Neural progenitor cell (in vitro differentiated cells): ENCODE measurements around the gene KCNMA1. TPM values are rescaled to one million over a fixed set of nuclear protein-coding genes. Genes with fewer than 3 reads are reported as not detected.

Source experiments
- DNase-seq: peaks from one replicate; pipeline ENCODE4 v3.0.0-alpha.2; 2016; ENCODE audit warnings: low spot score
- H2AFZ ChIP-seq: fragments of 200-600 bp; sonication (generic); replicated peaks from 2 replicates; pipeline ENCODE4 v1.6.1; 2016; ENCODE audit warnings: antibody characterized with exemption
- H3F3A ChIP-seq: fragments of 200-600 bp; sonication (generic); 2 replicates; pipeline ENCODE4 v1.6.1; 2016; ENCODE audit warnings: antibody characterized with exemption, low read depth
- H3K27ac ChIP-seq: fragments of 200-600 bp; sonication (generic); 2 replicates; pipeline ENCODE4 v1.5.1; 2016; ENCODE audit warnings: mild to moderate bottlenecking
- H3K27me3 ChIP-seq: fragments of 200-600 bp; sonication (generic); 2 replicates; pipeline ENCODE4 v1.6.1; 2016; ENCODE audit warnings: mild to moderate bottlenecking, moderate library complexity
- H3K36me3 ChIP-seq: fragments of 200-600 bp; sonication (generic); 2 replicates; pipeline ENCODE4 v1.5.1; 2016
- H3K4me1 ChIP-seq: fragments of 200-600 bp; sonication (generic); 2 replicates; pipeline ENCODE4 v1.6.1; 2016; ENCODE audit warnings: mixed run types
- H3K4me2 ChIP-seq: fragments of 200-600 bp; sonication (generic); 2 replicates; pipeline ENCODE4 v1.6.1; 2016
- H3K4me3 ChIP-seq: fragments of 200-600 bp; sonication (generic); 2 replicates; pipeline ENCODE4 v1.5.1; 2016
- H3K79me2 ChIP-seq: fragments of 200-600 bp; sonication (generic); 2 replicates; pipeline ENCODE4 v1.6.1; 2016; ENCODE audit warnings: low read depth
- H3K9ac ChIP-seq: fragments of 200-600 bp; sonication (generic); 2 replicates; pipeline ENCODE4 v1.6.1; 2016
- H3K9me3 ChIP-seq: fragments of 200-600 bp; sonication (generic); 2 replicates; pipeline ENCODE4 v1.5.1; 2016; ENCODE audit warnings: low read depth
- H4K20me1 ChIP-seq: fragments of 200-600 bp; sonication (generic); 2 replicates; pipeline ENCODE4 v1.6.1; 2016; ENCODE audit warnings: low read depth
- H3K27ac Mint-ChIP-seq: 3 replicates; pipeline ENCODE4 v1.8.0; 2021; ENCODE audit warnings: mixed read lengths
- H3K27me3 Mint-ChIP-seq: 2 replicates; pipeline ENCODE4 v1.8.0; 2022; ENCODE audit warnings: low read depth, mild to moderate bottlenecking, inconsistent platforms, moderate library complexity, mixed read lengths; ENCODE audit not compliant: insufficient read depth
- H3K36me3 Mint-ChIP-seq: 3 replicates; pipeline ENCODE4 v1.8.0; 2021; ENCODE audit warnings: mixed read lengths
- H3K4me1 Mint-ChIP-seq: 3 replicates; pipeline ENCODE4 v1.8.0; 2021; ENCODE audit warnings: mixed read lengths
- H3K4me3 Mint-ChIP-seq: 3 replicates; pipeline ENCODE4 v1.8.0; 2021; ENCODE audit warnings: mild to moderate bottlenecking, moderate library complexity, mixed read lengths
- H3K9me3 Mint-ChIP-seq: 3 replicates; pipeline ENCODE4 v1.8.0; 2020; ENCODE audit warnings: mixed read lengths
- EZH2 ChIP-seq: fragments of 200-600 bp; sonication (generic); IDR thresholded peaks from 2 replicates; pipeline ENCODE4 v1.6.1; 2017; ENCODE audit warnings: antibody characterized with exemption, mild to moderate bottlenecking, moderate library complexity
- EZH2phosphoT487 ChIP-seq: fragments of 200-600 bp; sonication (generic); IDR thresholded peaks from 2 replicates; pipeline ENCODE4 v1.6.1; 2017; ENCODE audit warnings: antibody characterized with exemption
- total RNA-seq: library from RNA; depleted of rRNA; stranded (reverse); fragments of >200 nt; gene quantifications from 2 replicates; pipeline ENCODE4 v1.2.3, GENCODE V29; 2015; ENCODE audit warnings: low replicate concordance
- TF ChIP-seq, protein P1 (sequence below): fragments of 200-600 bp; sonication (generic); IDR thresholded peaks from 2 replicates; pipeline ENCODE4 v1.5.1; 2017; ENCODE audit warnings: antibody characterized with exemption, mild to moderate bottlenecking

KCNMA1 gene
- total RNA-seq, 1 donor from 2014 or later: 2.4 TPM

DNA sequence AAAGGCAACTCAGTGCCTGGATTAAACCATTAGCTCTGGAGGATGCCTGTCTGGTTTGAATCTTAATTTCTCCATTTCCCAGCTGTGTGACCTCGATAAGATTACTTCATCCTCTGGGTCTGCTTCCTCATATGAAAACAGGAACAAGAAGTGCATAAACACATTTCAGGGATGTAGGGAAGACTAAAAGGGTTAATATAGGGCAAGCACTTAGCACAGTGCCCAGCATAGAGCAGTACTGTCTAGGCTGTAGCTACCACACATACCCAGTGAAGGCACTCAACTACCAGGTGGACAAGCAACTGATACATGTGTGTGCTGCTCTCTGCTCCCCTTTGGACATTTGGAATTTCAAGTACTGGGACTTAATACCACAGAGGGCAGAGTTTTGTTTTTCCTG lies 85.4 kb downstream of the KCNMA1 start:
- Histone ChIP-seq H3K27me3 (no peaks in the 10 kb centered on the region), H3K4me3 (no peak overlapping the region), H3F3A (no peaks in the 10 kb centered on the region), H3K4me1 (peaks cover 12% of the 10 kb centered on the region), H3K79me2 (no peaks in the 10 kb centered on the region), H2AFZ (no peak overlapping the region), H3K36me3 (no peaks in the 10 kb centered on the region), H4K20me1 (no peaks in the 10 kb centered on the region), H3K9ac (no peak overlapping the region), H3K27ac (no peak overlapping the region), H3K4me2 (no peak overlapping the region), H3K9me3 (no peaks in the 10 kb centered on the region)
- Mint-ChIP-seq H3K4me1 (peaks cover 9% of the 10 kb centered on the region), H3K4me3 (no peak overlapping the region), H3K27ac (no peak overlapping the region), H3K36me3 (no peaks in the 10 kb centered on the region), H3K9me3 (no peaks in the 10 kb centered on the region), H3K27me3 (peaks cover 10% of the 10 kb centered on the region)
- TF ChIP-seq, protein P1, sequence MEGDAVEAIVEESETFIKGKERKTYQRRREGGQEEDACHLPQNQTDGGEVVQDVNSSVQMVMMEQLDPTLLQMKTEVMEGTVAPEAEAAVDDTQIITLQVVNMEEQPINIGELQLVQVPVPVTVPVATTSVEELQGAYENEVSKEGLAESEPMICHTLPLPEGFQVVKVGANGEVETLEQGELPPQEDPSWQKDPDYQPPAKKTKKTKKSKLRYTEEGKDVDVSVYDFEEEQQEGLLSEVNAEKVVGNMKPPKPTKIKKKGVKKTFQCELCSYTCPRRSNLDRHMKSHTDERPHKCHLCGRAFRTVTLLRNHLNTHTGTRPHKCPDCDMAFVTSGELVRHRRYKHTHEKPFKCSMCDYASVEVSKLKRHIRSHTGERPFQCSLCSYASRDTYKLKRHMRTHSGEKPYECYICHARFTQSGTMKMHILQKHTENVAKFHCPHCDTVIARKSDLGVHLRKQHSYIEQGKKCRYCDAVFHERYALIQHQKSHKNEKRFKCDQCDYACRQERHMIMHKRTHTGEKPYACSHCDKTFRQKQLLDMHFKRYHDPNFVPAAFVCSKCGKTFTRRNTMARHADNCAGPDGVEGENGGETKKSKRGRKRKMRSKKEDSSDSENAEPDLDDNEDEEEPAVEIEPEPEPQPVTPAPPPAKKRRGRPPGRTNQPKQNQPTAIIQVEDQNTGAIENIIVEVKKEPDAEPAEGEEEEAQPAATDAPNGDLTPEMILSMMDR: no peak
- no peak for TF ChIP-seq EZH2phosphoT487
- no peak for DNase-seq

DNA sequence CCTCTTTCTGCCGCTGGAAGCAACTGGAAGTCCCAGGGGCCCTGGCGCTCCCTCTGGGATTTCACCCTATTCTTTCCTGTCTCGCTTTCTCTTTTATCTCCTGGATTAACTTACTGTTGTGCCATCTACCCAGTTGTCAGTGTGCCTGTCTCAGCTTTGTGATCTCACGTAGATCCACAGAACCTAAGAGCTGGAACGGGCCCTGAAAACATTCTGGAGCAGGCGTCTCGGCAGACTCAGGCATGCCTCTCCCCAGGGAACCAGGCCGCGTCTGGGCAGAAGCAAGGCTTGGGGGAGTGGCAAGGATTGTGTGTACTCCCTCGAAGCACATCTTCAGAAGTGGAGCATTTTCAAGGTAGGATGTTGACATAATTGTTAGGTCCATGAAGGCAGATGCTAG lies 87.2 kb downstream of the KCNMA1 start:
- DNase-seq: no peak
- H3K9me3 ChIP-seq: no peaks in the 10 kb centered on the region
- H3F3A ChIP-seq: no peaks in the 10 kb centered on the region
- no peaks in the 10 kb centered on the region for H3K27me3 ChIP-seq
- peaks cover 4% of the 10 kb centered on the region for H3K4me1 ChIP-seq
- peaks cover 8% of the 10 kb centered on the region for H3K27me3 Mint-ChIP-seq
- no peaks in the 10 kb centered on the region for H3K9me3 Mint-ChIP-seq
- H3K9ac ChIP-seq: no peak overlapping the region
- no peaks in the 10 kb centered on the region for H3K36me3 Mint-ChIP-seq
- H3K36me3 ChIP-seq: no peaks in the 10 kb centered on the region
- no peak overlapping the region for H2AFZ ChIP-seq
- H3K79me2 ChIP-seq: no peaks in the 10 kb centered on the region
- H3K4me1 Mint-ChIP-seq: peaks cover 2% of the 10 kb centered on the region
- H3K4me3 ChIP-seq: no peak overlapping the region
- H3K27ac Mint-ChIP-seq: no peak overlapping the region
- H3K4me2 ChIP-seq: no peak overlapping the region
- TF ChIP-seq EZH2: no peak
- no peak overlapping the region for H3K27ac ChIP-seq
- H4K20me1 ChIP-seq: no peaks in the 10 kb centered on the region
- no peak overlapping the region for H3K4me3 Mint-ChIP-seq

DNA sequence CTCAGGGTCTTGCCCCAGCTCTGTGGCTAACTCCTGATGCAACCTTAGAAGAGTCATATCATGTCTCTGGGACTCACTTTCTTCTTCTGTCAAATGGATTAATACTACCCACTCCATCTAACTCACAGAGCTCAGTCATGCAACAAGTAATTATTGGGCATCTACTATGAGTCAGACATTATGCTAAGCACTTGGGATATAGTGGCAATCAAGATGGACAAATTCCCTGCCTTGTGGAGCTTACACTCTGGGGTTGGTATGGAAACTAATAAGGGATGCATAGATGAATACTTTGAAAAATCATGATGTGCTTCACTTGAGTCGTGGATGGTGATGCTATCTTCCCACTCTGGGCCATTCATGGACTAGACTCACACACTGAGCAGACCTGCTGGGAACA lies 88.9 kb downstream of the KCNMA1 start:
- no peak overlapping the region for H2AFZ ChIP-seq
- no peak overlapping the region for H3K4me2 ChIP-seq
- peaks cover 4% of the 10 kb centered on the region for H3K4me1 ChIP-seq
- H3K9ac ChIP-seq: no peak overlapping the region
- H3K4me3 ChIP-seq: no peak overlapping the region
- Mint-ChIP-seq H3K27me3 (peaks cover 6% of the 10 kb centered on the region), H3K27ac (no peak overlapping the region), H3K36me3 (no peaks in the 10 kb centered on the region), H3K4me3 (no peak overlapping the region), H3K9me3 (peaks cover 3% of the 10 kb centered on the region), H3K4me1 (no peaks in the 10 kb centered on the region)
- DNase-seq: no peak
- no peaks in the 10 kb centered on the region for H3K79me2 ChIP-seq
- no peaks in the 10 kb centered on the region for H3K9me3 ChIP-seq
- TF ChIP-seq EZH2phosphoT487 (no peak), EZH2 (no peak)
- TF ChIP-seq, protein P1: no peak
- no peaks in the 10 kb centered on the region for H3K36me3 ChIP-seq
- H3K27me3 ChIP-seq: no peaks in the 10 kb centered on the region
- H4K20me1 ChIP-seq: no peaks in the 10 kb centered on the region
- H3F3A ChIP-seq: no peaks in the 10 kb centered on the region
- no peak overlapping the region for H3K27ac ChIP-seq

DNA sequence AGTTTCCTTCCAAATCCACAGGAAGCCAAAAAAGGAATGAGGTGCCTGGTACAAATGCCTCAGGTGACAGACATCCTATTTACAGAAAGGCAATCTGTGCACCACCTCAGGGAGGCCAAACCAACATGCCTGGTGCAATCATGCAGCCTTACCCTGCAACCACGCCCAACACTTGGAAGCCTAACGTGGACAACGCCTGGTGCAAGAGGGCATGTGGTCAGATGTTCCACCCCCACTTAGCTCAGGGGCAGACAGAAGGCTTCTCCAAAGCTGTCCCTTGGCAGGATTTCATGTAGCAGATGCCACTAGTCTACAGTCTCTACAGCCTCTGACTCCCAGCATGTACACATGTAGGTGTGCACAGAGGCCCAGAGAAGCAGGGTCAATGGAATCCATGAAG lies 89.5 kb downstream of the KCNMA1 start:
- no peaks in the 10 kb centered on the region for H4K20me1 ChIP-seq
- no peaks in the 10 kb centered on the region for H3K27me3 ChIP-seq
- H3K4me1 Mint-ChIP-seq: no peaks in the 10 kb centered on the region
- no peaks in the 10 kb centered on the region for H3K79me2 ChIP-seq
- H3K36me3 Mint-ChIP-seq: no peaks in the 10 kb centered on the region
- H3K27ac ChIP-seq: no peak overlapping the region
- H3K4me1 ChIP-seq: peaks cover 4% of the 10 kb centered on the region
- no peaks in the 10 kb centered on the region for H3F3A ChIP-seq
- no peak overlapping the region for H2AFZ ChIP-seq
- peaks cover 7% of the 10 kb centered on the region for H3K9me3 Mint-ChIP-seq
- H3K36me3 ChIP-seq: no peaks in the 10 kb centered on the region
- TF ChIP-seq EZH2phosphoT487 (no peak), EZH2 (no peak)
- TF ChIP-seq, protein P1: no peak
- no peak overlapping the region for H3K9ac ChIP-seq
- DNase-seq: no peak
- no peak overlapping the region for H3K27ac Mint-ChIP-seq
- no peak overlapping the region for H3K4me3 Mint-ChIP-seq
- H3K27me3 Mint-ChIP-seq: peaks cover 6% of the 10 kb centered on the region
- H3K4me2 ChIP-seq: no peak overlapping the region
- H3K4me3 ChIP-seq: no peak overlapping the region
- no peaks in the 10 kb centered on the region for H3K9me3 ChIP-seq
